CD4-positive, CD25-positive, alpha-beta regulatory T cell (primary cell): ENCODE measurements around the gene MRPL51. TPM values are rescaled to one million over a fixed set of nuclear protein-coding genes. Genes with fewer than 3 reads are reported as not detected.

Experiments used
- ATAC-seq, 2 donors: fragments of 150-1000 bp; cut with Tn5 transposase; one replicate each; pipeline ENCODE4 v1.10.0; 2021; ENCODE audit warnings: low read depth in 2 of 2, moderate number of reproducible peaks in 2 of 2, moderate library complexity in 1 of 2
- DNase-seq, 3 donors: peaks; one replicate each; pipeline versions ENCODE4 v3.0.0 to v3.0.0-alpha.2; 2012 to 2022; ENCODE audit warnings: mixed read lengths in 1 of 3
- H3K27ac ChIP-seq: one replicate; pipeline ENCODE4 v1.7.0; 2013; ENCODE audit warnings: mild to moderate bottlenecking, low read length; ENCODE audit not compliant: insufficient read depth, poor library complexity, severe bottlenecking
- H3K27me3 ChIP-seq: one replicate; pipeline ENCODE4 v1.7.0; 2013; ENCODE audit warnings: low read length; ENCODE audit not compliant: control insufficient read depth, insufficient read depth
- H3K36me3 ChIP-seq: one replicate; pipeline ENCODE4 v1.7.0; 2013; ENCODE audit warnings: mild to moderate bottlenecking, low read length, moderate library complexity; ENCODE audit not compliant: control insufficient read depth, insufficient read depth
- H3K4me1 ChIP-seq: 2 replicates; pipeline ENCODE4 v1.7.0; 2013; ENCODE audit warnings: mild to moderate bottlenecking, low read length; ENCODE audit not compliant: insufficient read depth, control insufficient read depth, poor library complexity, severe bottlenecking
- H3K4me3 ChIP-seq: one replicate; pipeline ENCODE4 v1.7.0; 2013; ENCODE audit warnings: low read depth, mild to moderate bottlenecking, low read length, moderate library complexity
- H3K9me3 ChIP-seq, 2 experiments: 1 replicate in 1 of 2; 2 replicates in 1 of 2; pipeline ENCODE4 v1.7.0; 2013; ENCODE audit warnings: low read length in 2 of 2, mild to moderate bottlenecking in 1 of 2, moderate library complexity in 1 of 2; ENCODE audit not compliant: control insufficient read depth in 2 of 2
- H3K27ac Mint-ChIP-seq, 3 donors: one replicate each; pipeline ENCODE4 v1.8.0; 2020 to 2022; ENCODE audit warnings: mild to moderate bottlenecking in 3 of 3, mixed read lengths in 3 of 3, moderate library complexity in 2 of 3
- H3K27me3 Mint-ChIP-seq: one replicate; pipeline ENCODE4 v1.8.0; 2022; ENCODE audit warnings: mild to moderate bottlenecking, mixed read lengths
- H3K36me3 Mint-ChIP-seq: one replicate; pipeline ENCODE4 v1.8.0; 2020; ENCODE audit warnings: mixed read lengths
- H3K4me1 Mint-ChIP-seq, 4 donors: one replicate each; pipeline ENCODE4 v1.8.0; 2020 to 2022; ENCODE audit warnings: mixed read lengths in 4 of 4, mild to moderate bottlenecking in 1 of 4
- H3K4me3 Mint-ChIP-seq, 4 donors: one replicate each; pipeline ENCODE4 v1.8.0; 2020 to 2022; ENCODE audit warnings: mild to moderate bottlenecking in 4 of 4, mixed read lengths in 4 of 4, moderate library complexity in 3 of 4
- H3K9me3 Mint-ChIP-seq, 7 donors: one replicate each; pipeline ENCODE4 v1.8.0; 2020 to 2022; ENCODE audit warnings: mixed read lengths in 7 of 7, mild to moderate bottlenecking in 3 of 7, moderate library complexity in 2 of 7
- polyA plus RNA-seq, 4 donors: library from polyadenylated mRNA; unstranded; fragments of 300-500 nt; fragmentation: Illumina TruSeq; gene quantifications; one replicate each; pipeline ENCODE4 v1.2.3, GENCODE V29; 2021
- total RNA-seq: library from RNA; stranded (reverse); gene quantifications from one replicate; pipeline ENCODE4 v1.2.3, GENCODE V29; 2022

MRPL51 gene
- total and polyA plus RNA-seq, 5 donors from 2014 or later: 40.5 to 372 (median 245) TPM

DNA sequence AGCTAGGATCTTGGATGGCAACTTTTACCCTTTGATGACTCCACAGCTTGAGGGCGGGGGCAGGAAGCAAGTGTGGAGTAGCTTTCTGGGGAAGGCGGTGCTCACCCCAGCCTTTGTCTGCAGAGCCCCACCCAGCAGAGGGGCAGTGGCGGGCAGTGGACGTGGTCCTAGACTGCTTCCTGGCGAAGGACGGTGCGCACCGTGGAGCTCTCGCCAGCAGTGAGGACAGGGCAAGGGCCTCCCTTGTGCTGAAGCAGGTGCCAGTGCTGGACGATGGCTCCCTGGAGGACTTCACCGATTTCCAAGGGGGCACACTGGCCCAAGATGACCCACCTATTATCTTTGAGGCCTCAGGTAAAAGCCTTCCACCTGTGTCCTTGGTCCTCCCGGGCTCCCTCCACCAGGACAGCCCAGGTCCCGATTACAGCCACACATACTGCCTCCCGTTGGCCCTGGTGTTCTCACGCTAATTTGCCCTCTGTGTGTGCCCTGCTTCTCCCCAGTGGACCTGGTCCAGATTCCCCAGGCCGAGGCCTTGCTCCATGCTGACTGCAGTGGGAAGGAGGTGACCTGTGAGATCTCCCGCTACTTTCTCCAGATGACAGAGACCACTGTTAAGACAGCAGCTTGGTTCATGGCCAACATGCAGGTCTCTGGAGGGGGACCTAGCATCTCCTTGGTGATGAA, 40.0 kb downstream of the MRPL51 start:
- Mint-ChIP-seq H3K4me3 (peak overlapping the region; percentile 95 to 99 (median 98)), H3K4me1 (peaks cover 6 to 88% (median 52%) of the 10 kb centered on the region in 4 donors), H3K9me3 (peaks cover 0 to 1% (median 0%) of the 10 kb centered on the region in 7 donors), H3K36me3 (peaks cover 44% of the 10 kb centered on the region), H3K27me3 (no peaks in the 10 kb centered on the region), H3K27ac (peak overlapping the region; percentile 98 to 99 (median 98))
- ATAC-seq: no peak
- Histone ChIP-seq H3K36me3 (peaks cover 36% of the 10 kb centered on the region), H3K4me3 (peak overlapping the region; percentile 91), H3K9me3 (no peaks in the 10 kb centered on the region), H3K4me1 (peaks cover 60% of the 10 kb centered on the region), H3K27me3 (no peaks in the 10 kb centered on the region), H3K27ac (peak overlapping the region; percentile 99)
- DNase-seq: peak in 1 of 3 donors; percentile 66

- Histone ChIP-seq H3K36me3 (peaks cover 34% of the 10 kb centered on the region), H3K9me3 (no peaks in the 10 kb centered on the region), H3K4me3 (peak overlapping the region; percentile 91), H3K27me3 (no peaks in the 10 kb centered on the region), H3K4me1 (peaks cover 67% of the 10 kb centered on the region), H3K27ac (peak overlapping the region; percentile 99)
- DNase-seq (no peak), ATAC-seq (no peak)
- peaks cover 49% of the 10 kb centered on the region for H3K36me3 Mint-ChIP-seq
- H3K4me3 Mint-ChIP-seq: peak overlapping the region; percentile 95 to 99 (median 98)
- no peaks in the 10 kb centered on the region for H3K27me3 Mint-ChIP-seq
- H3K27ac Mint-ChIP-seq: peak overlapping the region; percentile 98 to 99 (median 98)
- peaks cover 6 to 91% (median 57%) of the 10 kb centered on the region in 4 donors for H3K4me1 Mint-ChIP-seq
- peaks cover 0 to 1% (median 0%) of the 10 kb centered on the region in 7 donors for H3K9me3 Mint-ChIP-seq
Observed at GRCh38 chr12:6452245-6452943, 40.7 kb downstream of the MRPL51 start.

- Histone ChIP-seq H3K4me3 (peak within 1 kb of the TSS; percentile 91), H3K9me3 (no peaks in the 10 kb centered on the region), H3K36me3 (peaks cover 30% of the 10 kb centered on the region), H3K27ac (peak within 1 kb of the TSS; percentile 99), H3K27me3 (no peaks in the 10 kb centered on the region), H3K4me1 (peaks cover 75% of the 10 kb centered on the region)
- Mint-ChIP-seq H3K4me1 (peaks cover 6 to 90% (median 53%) of the 10 kb centered on the region in 4 donors), H3K9me3 (peaks cover 0 to 1% (median 0%) of the 10 kb centered on the region in 7 donors), H3K36me3 (peaks cover 51% of the 10 kb centered on the region), H3K4me3 (peak within 1 kb of the TSS; percentile 95 to 99 (median 98)), H3K27ac (peak within 1 kb of the TSS; percentile 98 to 99 (median 98)), H3K27me3 (no peaks in the 10 kb centered on the region)
- DNase-seq (peak; percentile 81 to 95 (median 88)), ATAC-seq (peak; percentile 88 to 89)
Observed at GRCh38 chr12:6451348-6452244, 41.5 kb downstream of the MRPL51 start, which contains the start of gene TAPBPL. Gene TAPBPL (plus strand): TSS chr12:6452042. CDS start chr12:6452249, 207 bp downstream.

DNA sequence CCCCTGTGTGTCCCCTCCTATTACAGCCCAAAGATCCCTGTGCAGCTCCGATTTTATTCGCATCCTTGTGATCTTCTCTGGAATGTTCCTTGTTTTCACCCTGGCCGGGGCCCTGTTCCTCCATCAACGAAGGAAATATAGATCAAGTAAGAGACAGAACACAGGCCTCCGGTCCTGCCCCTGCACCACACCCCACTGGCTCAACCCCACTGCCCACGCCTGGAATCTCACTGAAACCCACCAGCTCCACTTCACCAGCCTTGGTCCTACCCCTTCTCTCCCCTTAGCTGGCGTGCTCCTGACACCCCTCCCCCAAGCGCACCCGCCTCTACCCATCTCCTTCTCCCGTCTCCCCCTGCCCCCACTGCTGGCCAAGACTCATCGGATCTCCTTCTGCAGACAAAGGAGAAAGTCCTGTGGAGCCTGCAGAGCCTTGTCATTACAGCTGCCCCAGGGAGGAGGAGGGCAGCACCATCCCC, 42.2 kb downstream of the MRPL51 start:
- peaks cover 0 to 1% (median 0%) of the 10 kb centered on the region in 7 donors for H3K9me3 Mint-ChIP-seq
- Histone ChIP-seq H3K27ac (peak overlapping the region; percentile 99), H3K36me3 (peaks cover 30% of the 10 kb centered on the region), H3K4me1 (peaks cover 78% of the 10 kb centered on the region), H3K27me3 (no peaks in the 10 kb centered on the region), H3K9me3 (no peaks in the 10 kb centered on the region), H3K4me3 (peak overlapping the region; percentile 41)
- peaks cover 6 to 87% (median 52%) of the 10 kb centered on the region in 4 donors for H3K4me1 Mint-ChIP-seq
- H3K27me3 Mint-ChIP-seq: no peaks in the 10 kb centered on the region
- ATAC-seq (no peak), DNase-seq (no peak)
- peaks cover 54% of the 10 kb centered on the region for H3K36me3 Mint-ChIP-seq
- H3K4me3 Mint-ChIP-seq: peak overlapping the region; percentile 95 to 99 (median 98)
- peak overlapping the region; percentile 98 to 99 (median 98) for H3K27ac Mint-ChIP-seq

GRCh38 chr12:6450091-6450868, 42.8 kb downstream of the MRPL51 start:
- Mint-ChIP-seq H3K27ac (peak overlapping the region; percentile 98 to 99 (median 98)), H3K36me3 (peaks cover 55% of the 10 kb centered on the region), H3K4me1 (peaks cover 5 to 81% (median 49%) of the 10 kb centered on the region in 4 donors), H3K27me3 (no peaks in the 10 kb centered on the region), H3K4me3 (peak overlapping the region; percentile 95 to 99 (median 98)), H3K9me3 (peaks cover 0 to 1% (median 0%) of the 10 kb centered on the region in 7 donors)
- H3K4me3 ChIP-seq: peak overlapping the region; percentile 41
- ATAC-seq (no peak), DNase-seq (no peak)
- peaks cover 27% of the 10 kb centered on the region for H3K36me3 ChIP-seq
- H3K9me3 ChIP-seq: no peaks in the 10 kb centered on the region
- no peaks in the 10 kb centered on the region for H3K27me3 ChIP-seq
- peaks cover 78% of the 10 kb centered on the region for H3K4me1 ChIP-seq
- H3K27ac ChIP-seq: peak overlapping the region; percentile 99

DNA sequence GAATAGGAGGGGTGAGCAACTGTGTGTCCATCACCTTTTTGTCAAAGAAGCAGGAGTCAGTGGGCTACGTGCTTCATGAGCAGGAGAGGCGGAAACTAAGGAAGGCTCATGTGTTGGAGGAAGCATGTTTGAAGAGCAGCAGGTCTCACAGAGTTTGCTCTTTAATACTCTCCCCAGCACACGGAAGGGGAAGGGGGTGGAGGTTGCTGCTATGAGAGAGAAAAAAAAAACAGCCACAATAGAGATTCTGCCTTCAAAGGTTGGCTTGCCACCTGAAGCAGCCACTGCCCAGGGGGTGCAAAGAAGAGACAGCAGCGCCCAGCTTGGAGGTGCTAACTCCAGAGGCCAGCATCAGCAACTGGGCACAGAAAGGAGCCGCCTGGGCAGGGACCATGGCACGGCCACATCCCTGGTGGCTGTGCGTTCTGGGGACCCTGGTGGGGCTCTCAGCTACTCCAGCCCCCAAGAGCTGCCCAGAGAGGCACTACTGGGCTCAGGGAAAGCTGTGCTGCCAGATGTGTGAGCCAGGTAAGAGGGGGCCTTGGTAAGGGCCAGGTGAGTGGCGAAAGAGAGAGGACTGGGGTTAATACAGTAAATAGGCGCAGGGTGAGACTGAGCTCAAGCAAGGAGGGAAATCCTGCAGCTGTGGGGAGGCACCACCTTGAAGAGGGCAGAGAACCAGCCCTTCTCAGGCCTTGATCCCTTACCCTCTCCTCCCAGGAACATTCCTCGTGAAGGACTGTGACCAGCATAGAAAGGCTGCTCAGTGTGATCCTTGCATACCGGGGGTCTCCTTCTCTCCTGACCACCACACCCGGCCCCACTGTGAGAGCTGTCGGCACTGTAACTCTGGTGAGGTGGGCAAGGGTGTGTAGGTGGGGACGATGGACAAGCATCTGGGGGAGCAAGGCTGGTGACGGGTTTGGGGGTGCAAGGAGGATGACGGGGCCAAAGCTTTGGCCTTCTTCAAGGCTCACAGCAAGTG, 48.1 kb downstream of the MRPL51 start, which contains the start of gene CD27:
Gene CD27, plus strand, starts transcription at position 252 of the 985 bp plus-strand sequence. Its CDS starts 141 bp downstream, at position 393.
- H3K4me3 ChIP-seq: peak within 1 kb of the TSS; percentile 94
- no peaks in the 10 kb centered on the region for H3K27me3 ChIP-seq
- H3K4me3 Mint-ChIP-seq: peak within 1 kb of the TSS; percentile 98 to 100 (median 99)
- peak; percentile 80 to 84 for ATAC-seq
- H3K27ac ChIP-seq: peak within 1 kb of the TSS; percentile 99
- H3K9me3 Mint-ChIP-seq: no peaks in the 10 kb centered on the region
- peak within 1 kb of the TSS; percentile 96 to 99 (median 98) for H3K27ac Mint-ChIP-seq
- no peaks in the 10 kb centered on the region for H3K27me3 Mint-ChIP-seq
- no peaks in the 10 kb centered on the region for H3K9me3 ChIP-seq
- peaks cover 34% of the 10 kb centered on the region for H3K36me3 Mint-ChIP-seq
- peak in 2 of 3 donors; percentile 71 to 88 for DNase-seq
- H3K36me3 ChIP-seq: peaks cover 4% of the 10 kb centered on the region
- peaks cover 51% of the 10 kb centered on the region for H3K4me1 ChIP-seq
- peaks cover 8 to 68% (median 33%) of the 10 kb centered on the region in 4 donors for H3K4me1 Mint-ChIP-seq
